Measurements from ENCODE around the gene HLA-DQB2.
"Not testable (repeated sequence)": the region's sequence is repeated elsewhere in the genome, so short reads cannot be mapped to it uniquely, and the experiment has no call there.

- not testable (repeated sequence) for TF ChIP-seq CTCF (IDR thresholded peaks at IDR 0.05; ENCODE audit: extremely low read depth in 1 of 2, insufficient read depth in 1 of 2, low read depth in 1 of 2, low read length in 2 of 2); EZH2 (IDR thresholded peaks at IDR 0.05; ENCODE audit: borderline replicate concordance, low read depth, low read length, severe bottlenecking); POLR2A (IDR thresholded peaks at IDR 0.05; ENCODE audit: low read depth, low read length); POLR2AphosphoS5 (IDR thresholded peaks at IDR 0.05; ENCODE audit: insufficient read depth, low read depth, low read length); JUN (IDR thresholded peaks at IDR 0.05; ENCODE audit: borderline replicate concordance, insufficient read depth, insufficient read length, low read depth); FOS (IDR thresholded peaks at IDR 0.05; ENCODE audit: borderline replicate concordance, insufficient read depth, low read length); MAX (IDR thresholded peaks at IDR 0.05; ENCODE audit: insufficient read depth, insufficient read length); MYC (IDR thresholded peaks at IDR 0.05; ENCODE audit: low read depth, low read length); GATA2 (IDR thresholded peaks at IDR 0.05; ENCODE audit: insufficient read depth, insufficient read length, low read depth, low read length)
Observed at GRCh38 chr6:32782923-32783322, 19.6 kb upstream of the HLA-DQB2 start.
